Endothelial cell of umbilical vein (primary cell): ENCODE data around the gene ZNF280C.

Source experiments
- CTCF ChIP-seq, 2 donors: IDR thresholded peaks; 1 replicate in 1 of 2; 2 replicates in 1 of 2; pipeline ENCODE4 v1.5.1; 2011; ENCODE audit warnings: low read length in 2 of 2, mild to moderate bottlenecking in 2 of 2, moderate library complexity in 2 of 2, control low read depth in 1 of 2, inconsistent platforms in 1 of 2, low read depth in 1 of 2; ENCODE audit not compliant: insufficient read depth in 1 of 2; ENCODE audit errors: extremely low read depth in 1 of 2
- GATA2 ChIP-seq: IDR thresholded peaks from 2 replicates; pipeline ENCODE4 v1.7.0; 2011; ENCODE audit warnings: low read depth, mild to moderate bottlenecking, moderate library complexity, mixed read lengths, low read length; ENCODE audit not compliant: insufficient read length, insufficient read depth
- JUN ChIP-seq: IDR thresholded peaks from 2 replicates; pipeline ENCODE4 v1.6.1; 2011; ENCODE audit warnings: borderline replicate concordance, low read depth; ENCODE audit not compliant: insufficient read length, insufficient read depth
- POLR2A ChIP-seq: IDR thresholded peaks from 2 replicates; pipeline ENCODE4 v1.6.1; 2012; ENCODE audit warnings: low read depth, mild to moderate bottlenecking, control low read depth, low read length
- POLR2AphosphoS5 ChIP-seq: IDR thresholded peaks from 2 replicates; pipeline ENCODE4 v1.6.1; 2012; ENCODE audit warnings: low read depth, mild to moderate bottlenecking, control low read depth, low read length, moderate library complexity; ENCODE audit not compliant: insufficient read depth

GRCh38 chrX:130263016-130263415, 5.7 kb downstream of the ZNF280C start:
- no peak for TF ChIP-seq CTCF (IDR thresholded peaks at IDR 0.05; ENCODE audit: extremely low read depth in 1 of 2, insufficient read depth in 1 of 2, low read depth in 1 of 2, low read length in 2 of 2)
- TF ChIP-seq JUN, result no peak
- no peak for TF ChIP-seq POLR2AphosphoS5
- no peak for TF ChIP-seq POLR2A
- no peak for TF ChIP-seq GATA2
